Loucy (cell line): Measurements from ENCODE around the gene FGFR1OP2.

Experiments
- H2AFZ ChIP-seq: fragments of 200-600 bp; sonication (generic); 2 replicates; pipeline ENCODE4 v1.6.0; 2016; ENCODE audit warnings: antibody characterized with exemption, mild to moderate bottlenecking, low read length, moderate library complexity
- H3F3A ChIP-seq: fragments of 200-600 bp; 2 replicates; pipeline ENCODE4 v1.6.0; 2016; ENCODE audit warnings: antibody characterized with exemption, low read depth, mild to moderate bottlenecking
- H3K27me3 ChIP-seq: fragments of 200-600 bp; sonication (generic); 2 replicates; pipeline ENCODE4 v1.6.1; 2014; ENCODE audit warnings: low read length, mild to moderate bottlenecking; ENCODE audit not compliant: insufficient read depth, poor library complexity, severe bottlenecking
- H3K36me3 ChIP-seq: fragments of 200-600 bp; sonication (generic); 2 replicates; pipeline ENCODE4 v1.6.1; 2016; ENCODE audit warnings: low read length; ENCODE audit not compliant: insufficient read depth
- H3K4me1 ChIP-seq: fragments of 200-600 bp; sonication (generic); 2 replicates; pipeline ENCODE4 v1.5.1; 2014; ENCODE audit warnings: low read length, mild to moderate bottlenecking; ENCODE audit not compliant: insufficient read depth, poor library complexity, severe bottlenecking
- H3K4me2 ChIP-seq: fragments of 200-600 bp; sonication (generic); 2 replicates; pipeline ENCODE4 v1.6.0; 2014; ENCODE audit warnings: antibody characterized with exemption, low read length, low read depth, mild to moderate bottlenecking; ENCODE audit not compliant: poor library complexity, severe bottlenecking
- H3K4me3 ChIP-seq: fragments of 200-600 bp; sonication (generic); 2 replicates; pipeline ENCODE4 v1.5.1; 2014; ENCODE audit warnings: low read length, mild to moderate bottlenecking, mixed read lengths; ENCODE audit not compliant: poor library complexity, severe bottlenecking
- H3K79me2 ChIP-seq: fragments of 200-600 bp; sonication (generic); 2 replicates; pipeline ENCODE4 v1.6.1; 2014; ENCODE audit warnings: low read length; ENCODE audit not compliant: insufficient read depth
- H3K9ac ChIP-seq: fragments of 200-600 bp; sonication (generic); 2 replicates; pipeline ENCODE4 v1.6.0; 2014; ENCODE audit warnings: mild to moderate bottlenecking, low read depth, low read length, moderate library complexity; ENCODE audit not compliant: poor library complexity, severe bottlenecking
- H3K9me2 ChIP-seq: fragments of 200-600 bp; sonication (generic); replicated peaks from 2 replicates; pipeline ENCODE4 v1.6.1; 2016; ENCODE audit warnings: low read depth, low read length, mixed read lengths
- H3K9me3 ChIP-seq: fragments of 200-600 bp; sonication (generic); 2 replicates; pipeline ENCODE4 v1.6.1; 2014; ENCODE audit warnings: mild to moderate bottlenecking, antibody characterized with exemption, low read length, low read depth; ENCODE audit not compliant: insufficient read depth
- H4K20me1 ChIP-seq: fragments of 200-600 bp; sonication (generic); 2 replicates; pipeline ENCODE4 v1.6.0; 2014; ENCODE audit warnings: antibody characterized with exemption, low read length, mild to moderate bottlenecking; ENCODE audit not compliant: insufficient read depth, poor library complexity, severe bottlenecking
- EZH2phosphoT487 ChIP-seq: fragments of 200-600 bp; IDR thresholded peaks from 2 replicates; pipeline ENCODE4 v1.6.1; 2018; ENCODE audit warnings: antibody characterized with exemption, mild to moderate bottlenecking, moderate library complexity, borderline replicate concordance
- TF ChIP-seq, protein P1 (sequence below): fragments of 200-600 bp; sonication (generic); conservative IDR thresholded peaks from 2 replicates; pipeline ENCODE4 v1.5.1; 2014; ENCODE audit warnings: mild to moderate bottlenecking, antibody characterized with exemption, low read length

The FGFR1OP2 gene

GRCh38 chr12:27012982-27013255 is 74.6 kb downstream of the FGFR1OP2 start:
- Histone ChIP-seq H3K4me1 (peaks cover 82% of the 10 kb centered on the region), H3K9me3 (no peaks in the 10 kb centered on the region), H3F3A (peaks cover 15% of the 10 kb centered on the region), H2AFZ (no peak overlapping the region), H3K27me3 (no peaks in the 10 kb centered on the region), H3K9ac (peak overlapping the region; percentile 90), H4K20me1 (peaks cover 40% of the 10 kb centered on the region), H3K9me2 (no peaks in the 10 kb centered on the region), H3K79me2 (peaks cover 61% of the 10 kb centered on the region), H3K4me2 (peak overlapping the region; percentile 99), H3K36me3 (no peaks in the 10 kb centered on the region), H3K4me3 (peak overlapping the region; percentile 92)
- TF ChIP-seq, protein P1, sequence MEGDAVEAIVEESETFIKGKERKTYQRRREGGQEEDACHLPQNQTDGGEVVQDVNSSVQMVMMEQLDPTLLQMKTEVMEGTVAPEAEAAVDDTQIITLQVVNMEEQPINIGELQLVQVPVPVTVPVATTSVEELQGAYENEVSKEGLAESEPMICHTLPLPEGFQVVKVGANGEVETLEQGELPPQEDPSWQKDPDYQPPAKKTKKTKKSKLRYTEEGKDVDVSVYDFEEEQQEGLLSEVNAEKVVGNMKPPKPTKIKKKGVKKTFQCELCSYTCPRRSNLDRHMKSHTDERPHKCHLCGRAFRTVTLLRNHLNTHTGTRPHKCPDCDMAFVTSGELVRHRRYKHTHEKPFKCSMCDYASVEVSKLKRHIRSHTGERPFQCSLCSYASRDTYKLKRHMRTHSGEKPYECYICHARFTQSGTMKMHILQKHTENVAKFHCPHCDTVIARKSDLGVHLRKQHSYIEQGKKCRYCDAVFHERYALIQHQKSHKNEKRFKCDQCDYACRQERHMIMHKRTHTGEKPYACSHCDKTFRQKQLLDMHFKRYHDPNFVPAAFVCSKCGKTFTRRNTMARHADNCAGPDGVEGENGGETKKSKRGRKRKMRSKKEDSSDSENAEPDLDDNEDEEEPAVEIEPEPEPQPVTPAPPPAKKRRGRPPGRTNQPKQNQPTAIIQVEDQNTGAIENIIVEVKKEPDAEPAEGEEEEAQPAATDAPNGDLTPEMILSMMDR = no peak
- TF ChIP-seq EZH2phosphoT487 = no peak

DNA sequence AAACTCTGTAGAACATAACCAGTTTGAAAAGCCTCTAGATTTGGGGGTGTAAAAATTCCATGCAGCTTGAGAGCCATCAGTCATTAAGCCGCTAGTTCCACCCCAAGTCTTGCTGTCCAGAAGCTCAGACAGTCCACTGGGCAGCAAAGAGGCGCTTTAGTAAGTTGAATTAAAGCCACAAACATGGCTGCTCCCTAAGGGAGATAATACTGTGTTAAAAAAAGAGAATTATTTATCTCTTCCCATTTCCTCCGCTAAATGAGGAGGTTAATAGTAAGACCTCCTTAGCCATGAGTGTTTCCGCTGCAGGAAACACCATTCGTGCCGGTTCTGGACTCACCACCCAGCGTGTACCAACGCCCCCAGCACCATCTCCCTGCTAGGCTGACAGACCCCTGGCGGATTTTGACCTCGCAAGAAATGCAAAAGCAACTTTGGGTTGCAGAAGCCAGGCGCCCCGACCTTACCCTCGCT is 75.4 kb downstream of the FGFR1OP2 start:
- H3K9me3 ChIP-seq = no peaks in the 10 kb centered on the region
- no peaks in the 10 kb centered on the region for H3K27me3 ChIP-seq
- H3K4me2 ChIP-seq = peak overlapping the region; percentile 99
- H3K79me2 ChIP-seq = peaks cover 54% of the 10 kb centered on the region
- peaks cover 82% of the 10 kb centered on the region for H3K4me1 ChIP-seq
- peaks cover 15% of the 10 kb centered on the region for H3F3A ChIP-seq
- no peaks in the 10 kb centered on the region for H3K9me2 ChIP-seq
- no peaks in the 10 kb centered on the region for H3K36me3 ChIP-seq
- H4K20me1 ChIP-seq = peaks cover 36% of the 10 kb centered on the region
- TF ChIP-seq, protein P1 = no peak
- TF ChIP-seq EZH2phosphoT487 = no peak
- peak overlapping the region; percentile 90 for H3K9ac ChIP-seq
- peak overlapping the region; percentile 92 for H3K4me3 ChIP-seq
- peak overlapping the region; percentile 78 for H2AFZ ChIP-seq

DNA sequence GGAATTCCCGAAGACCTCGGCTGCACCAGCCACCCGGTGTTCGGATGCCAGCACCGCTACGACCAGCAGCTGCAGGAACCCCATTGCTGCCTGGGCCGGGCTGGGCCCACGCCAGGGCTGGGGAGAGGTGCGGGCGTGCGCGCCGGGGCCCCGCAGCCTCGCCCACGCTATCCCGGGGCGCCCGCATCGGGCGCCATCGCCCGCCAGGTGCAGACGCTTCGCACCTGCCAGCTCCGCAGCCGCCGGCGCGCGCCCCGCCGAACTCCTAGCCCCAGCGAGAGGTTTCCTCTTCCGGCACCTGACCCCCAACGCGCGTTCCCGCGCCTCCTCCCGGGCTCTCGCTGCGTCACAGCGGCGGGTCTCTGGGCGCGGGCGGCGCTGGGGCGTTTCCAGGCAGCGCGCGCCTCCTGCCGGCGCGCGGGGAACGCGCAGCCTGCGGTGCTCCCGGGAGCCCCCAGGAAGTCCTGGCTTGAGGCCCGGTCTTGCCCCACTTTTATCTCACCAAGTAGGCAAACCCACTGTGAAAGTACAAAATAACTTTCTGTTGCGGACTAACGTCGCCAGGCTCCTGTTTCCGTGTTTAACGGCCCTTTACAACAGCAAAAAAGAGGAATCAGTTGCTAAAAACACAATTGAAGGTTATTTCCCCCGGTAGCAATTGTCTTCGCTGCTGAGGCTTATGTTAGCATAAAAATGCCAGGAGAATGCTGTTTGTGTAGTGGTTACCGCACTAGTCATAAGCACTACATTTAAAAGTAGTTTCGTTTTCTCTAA is 76.0 kb downstream of the FGFR1OP2 start, which contains the start of gene TM7SF3:
Gene TM7SF3 (minus strand): TSS at position 300 of the 774 bp plus-strand sequence. CDS start 216 bp downstream, at position 84.
- H3K79me2 ChIP-seq = peaks cover 48% of the 10 kb centered on the region
- no peaks in the 10 kb centered on the region for H3K27me3 ChIP-seq
- H2AFZ ChIP-seq = peak within 1 kb of the TSS; percentile 78
- no peaks in the 10 kb centered on the region for H3K36me3 ChIP-seq
- no peaks in the 10 kb centered on the region for H3K9me2 ChIP-seq
- H4K20me1 ChIP-seq = peaks cover 30% of the 10 kb centered on the region
- H3K4me1 ChIP-seq = peaks cover 82% of the 10 kb centered on the region
- no peaks in the 10 kb centered on the region for H3K9me3 ChIP-seq
- H3K9ac ChIP-seq = peak within 1 kb of the TSS; percentile 90
- H3K4me2 ChIP-seq = peak within 1 kb of the TSS; percentile 99
- TF ChIP-seq, protein P1 = peak; percentile 86
- no peak for TF ChIP-seq EZH2phosphoT487
- peak within 1 kb of the TSS; percentile 92 for H3K4me3 ChIP-seq
- H3F3A ChIP-seq = peaks cover 15% of the 10 kb centered on the region
